Measurements from ENCODE around the gene COPS3. TPM values are rescaled to one million over a fixed set of nuclear protein-coding genes. Genes with fewer than 3 reads are reported as not detected.

The COPS3 gene
- total RNA-seq, 1 experiment from 2014 or later, result 50.7 TPM

- Mint-ChIP-seq H3K36me3 (ENCODE audit: insufficient read depth, unreplicated experiment) (no peaks in the 10 kb centered on the region), H3K4me3 (ENCODE audit: low read depth, unreplicated experiment) (no peak overlapping the region), H3K27ac (ENCODE audit: unreplicated experiment) (no peak overlapping the region), H3K27me3 (ENCODE audit: unreplicated experiment) (no peaks in the 10 kb centered on the region), H3K9me3 (ENCODE audit: low read depth, unreplicated experiment) (no peaks in the 10 kb centered on the region), H3K4me1 (ENCODE audit: low read depth, unreplicated experiment) (no peaks in the 10 kb centered on the region)
- peak; percentile 72 for DNase-seq
- TF ChIP-seq, protein P1, sequence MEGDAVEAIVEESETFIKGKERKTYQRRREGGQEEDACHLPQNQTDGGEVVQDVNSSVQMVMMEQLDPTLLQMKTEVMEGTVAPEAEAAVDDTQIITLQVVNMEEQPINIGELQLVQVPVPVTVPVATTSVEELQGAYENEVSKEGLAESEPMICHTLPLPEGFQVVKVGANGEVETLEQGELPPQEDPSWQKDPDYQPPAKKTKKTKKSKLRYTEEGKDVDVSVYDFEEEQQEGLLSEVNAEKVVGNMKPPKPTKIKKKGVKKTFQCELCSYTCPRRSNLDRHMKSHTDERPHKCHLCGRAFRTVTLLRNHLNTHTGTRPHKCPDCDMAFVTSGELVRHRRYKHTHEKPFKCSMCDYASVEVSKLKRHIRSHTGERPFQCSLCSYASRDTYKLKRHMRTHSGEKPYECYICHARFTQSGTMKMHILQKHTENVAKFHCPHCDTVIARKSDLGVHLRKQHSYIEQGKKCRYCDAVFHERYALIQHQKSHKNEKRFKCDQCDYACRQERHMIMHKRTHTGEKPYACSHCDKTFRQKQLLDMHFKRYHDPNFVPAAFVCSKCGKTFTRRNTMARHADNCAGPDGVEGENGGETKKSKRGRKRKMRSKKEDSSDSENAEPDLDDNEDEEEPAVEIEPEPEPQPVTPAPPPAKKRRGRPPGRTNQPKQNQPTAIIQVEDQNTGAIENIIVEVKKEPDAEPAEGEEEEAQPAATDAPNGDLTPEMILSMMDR (IDR thresholded peaks at IDR 0.05; ENCODE audit: unreplicated experiment), result no peak
- BruUV-seq (replicated peaks), result no TSS peak
- intact Hi-C loops (cut with micrococcal nuclease; ENCODE audit: unreplicated experiment), result loop anchor here (5.0 kb wide), 1 partner anchor 316 kb away; no protein-coding TSS in a partner anchor
- CTCF ChIA-PET, result interaction anchor here (0.6 to 1.3 kb wide), 2 partner anchors 25 to 316 kb away, joined by 4 to 5 read pairs; no protein-coding TSS in a partner anchor
Observed at GRCh38 chr17:17313350-17313991, 32.4 kb upstream of the COPS3 start.

- TF ChIP-seq, protein P1 (IDR thresholded peaks at IDR 0.05; ENCODE audit: unreplicated experiment), result no peak
- DNase-seq, result no peak
- intact Hi-C loops (cut with micrococcal nuclease; ENCODE audit: unreplicated experiment), result no loop called here
- CTCF ChIA-PET, result no interaction called here
- Mint-ChIP-seq H3K9me3 (ENCODE audit: low read depth, unreplicated experiment) (no peaks in the 10 kb centered on the region), H3K4me3 (ENCODE audit: low read depth, unreplicated experiment) (no peak overlapping the region), H3K27ac (ENCODE audit: unreplicated experiment) (no peak overlapping the region), H3K27me3 (ENCODE audit: unreplicated experiment) (no peaks in the 10 kb centered on the region), H3K4me1 (ENCODE audit: low read depth, unreplicated experiment) (no peaks in the 10 kb centered on the region), H3K36me3 (ENCODE audit: insufficient read depth, unreplicated experiment) (no peaks in the 10 kb centered on the region)
- no TSS peak for BruUV-seq (replicated peaks)
Observed at GRCh38 chr17:17309356-17309755, 28.3 kb upstream of the COPS3 start.

- Mint-ChIP-seq H3K27ac (ENCODE audit: unreplicated experiment) (no peak overlapping the region), H3K4me3 (ENCODE audit: low read depth, unreplicated experiment) (no peak overlapping the region), H3K9me3 (ENCODE audit: low read depth, unreplicated experiment) (no peaks in the 10 kb centered on the region), H3K4me1 (ENCODE audit: low read depth, unreplicated experiment) (no peaks in the 10 kb centered on the region), H3K27me3 (ENCODE audit: unreplicated experiment) (no peaks in the 10 kb centered on the region), H3K36me3 (ENCODE audit: insufficient read depth, unreplicated experiment) (peaks cover 7% of the 10 kb centered on the region)
- DNase-seq, result no peak
- intact Hi-C loops (cut with micrococcal nuclease; ENCODE audit: unreplicated experiment), result no loop called here
- TF ChIP-seq, protein P1 (IDR thresholded peaks at IDR 0.05; ENCODE audit: unreplicated experiment), result no peak
- no TSS peak for BruUV-seq (replicated peaks)
- CTCF ChIA-PET, result no interaction called here
Observed at GRCh38 chr17:17305281-17305801, 24.3 kb upstream of the COPS3 start.

- intact Hi-C loops (cut with micrococcal nuclease; ENCODE audit: unreplicated experiment), result no loop called here
- H3K4me3 Mint-ChIP-seq (ENCODE audit: low read depth, unreplicated experiment), result peak overlapping the region; percentile 72
- CTCF ChIA-PET, result no interaction called here
- TF ChIP-seq, protein P1 (IDR thresholded peaks at IDR 0.05; ENCODE audit: unreplicated experiment), result no peak
- no TSS peak for BruUV-seq (replicated peaks)
- H3K9me3 Mint-ChIP-seq (ENCODE audit: low read depth, unreplicated experiment), result no peaks in the 10 kb centered on the region
- peaks cover 7% of the 10 kb centered on the region for H3K36me3 Mint-ChIP-seq (ENCODE audit: insufficient read depth, unreplicated experiment)
- no peak overlapping the region for H3K27ac Mint-ChIP-seq (ENCODE audit: unreplicated experiment)
- no peaks in the 10 kb centered on the region for H3K27me3 Mint-ChIP-seq (ENCODE audit: unreplicated experiment)
- no peak for DNase-seq
- H3K4me1 Mint-ChIP-seq (ENCODE audit: low read depth, unreplicated experiment), result no peaks in the 10 kb centered on the region
Observed at GRCh38 chr17:17304521-17304985, 23.5 kb upstream of the COPS3 start.
